ENCODE results near the gene RTP3. TPM values are rescaled to one million over a fixed set of nuclear protein-coding genes. Genes with fewer than 3 reads are reported as not detected.
A peak's percentile ranks its signal among the peaks of the same experiment; 100 is the strongest.

Gene RTP3
- polyA plus RNA-seq, 1 of the 3 experiments (the other 2 are of a cell fraction), result not detected

DNA sequence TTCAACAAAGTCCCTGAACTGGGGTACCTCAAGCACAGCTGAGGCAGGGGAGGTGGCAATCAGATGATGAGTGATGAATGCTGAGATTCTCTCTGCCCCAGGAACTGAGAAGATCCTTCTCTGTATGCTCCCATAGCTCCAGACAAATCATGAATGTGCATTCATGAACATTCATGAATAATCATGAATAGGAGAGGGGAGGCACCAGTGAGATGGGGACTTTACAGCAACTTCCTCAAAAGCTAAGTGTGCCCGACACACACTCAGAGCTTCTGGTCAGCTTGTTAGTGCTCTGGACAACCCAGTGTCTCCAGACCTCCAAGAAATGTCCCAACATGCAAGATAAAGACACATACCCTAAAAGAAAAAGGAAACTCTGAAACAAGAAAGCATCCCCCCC, 44.1 kb downstream of the RTP3 start:
- no peak for DNase-seq
- Histone ChIP-seq H3K4me3 (ENCODE audit: low read depth in 2 of 2, low read length in 1 of 2) (no peak overlapping the region), H3F3A (replicated peaks; ENCODE audit: insufficient read depth) (no peaks in the 10 kb centered on the region), H3K36me3 (replicated peaks in 1 of 2; ENCODE audit: control insufficient read depth in 1 of 2, insufficient read depth in 2 of 2, low read length in 1 of 2) (no peaks in the 10 kb centered on the region), H3K9ac (no peak overlapping the region), H3K4me2 (no peak overlapping the region), H3K27ac (ENCODE audit: low read depth in 2 of 2, low read length in 1 of 2) (no peak overlapping the region), H4K20me1 (ENCODE audit: insufficient read depth) (no peaks in the 10 kb centered on the region), H2AFZ (ENCODE audit: low read depth) (no peak overlapping the region), H3K9me2 (no peaks in the 10 kb centered on the region), H3K27me3 (ENCODE audit: insufficient read depth) (no peaks in the 10 kb centered on the region; the same call in 1 of the 2 replicates), H3K79me2 (ENCODE audit: insufficient read depth) (no peaks in the 10 kb centered on the region), H3K4me1 (ENCODE audit: control insufficient read depth in 1 of 2, insufficient read depth in 2 of 2, low read depth in 1 of 2, low read length in 1 of 2) (peaks cover 0 to 3% of the 10 kb centered on the region in 2 experiments; a peak in 1 of 4 replicates), H3K9me3 (no peaks in the 10 kb centered on the region)
- TF ChIP-seq MEF2A (IDR thresholded peaks at IDR 0.05; ENCODE audit: borderline replicate concordance, low read depth), result no peak
- TF ChIP-seq FOXM1 (IDR thresholded peaks at IDR 0.05; ENCODE audit: low read depth), result no peak
- no peak for TF ChIP-seq RCOR1 (IDR thresholded peaks at IDR 0.05; ENCODE audit: low read length)
- no peak for TF ChIP-seq RAD21 (IDR thresholded peaks at IDR 0.05; ENCODE audit: low read length)
- 89% methylated on average over 1 of the region's 1 CpG for WGBS (ENCODE audit: low lambda C conversion rate)
- POLR2A ChIA-PET, result no interaction called here
- CTCF ChIA-PET, result interaction anchor here (0.7 to 6.0 kb wide), 4 partner anchors 10 to 53 kb away, joined by 3 to 50 read pairs (median 6); no protein-coding TSS in a partner anchor

DNA sequence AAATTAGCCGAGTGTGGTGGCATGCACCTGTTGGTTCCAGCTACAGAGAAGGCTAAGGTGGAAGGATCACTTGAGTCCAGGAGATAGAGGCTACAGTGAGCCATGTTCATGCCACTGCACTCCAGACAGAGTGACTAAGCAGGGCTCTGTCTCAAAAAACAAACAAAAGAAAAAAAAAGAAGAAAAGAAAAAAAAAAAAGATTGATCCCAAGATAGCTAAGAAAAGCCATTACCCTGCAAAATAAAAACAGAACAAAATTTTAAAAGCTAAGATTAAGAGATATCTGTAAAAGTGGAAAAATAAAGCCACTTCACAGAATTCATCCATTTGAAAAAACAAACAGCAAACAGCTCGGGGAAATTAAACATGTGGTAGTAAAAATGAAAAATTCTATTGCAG, 44.6 kb downstream of the RTP3 start:
- no peak for DNase-seq
- H3K9me2 ChIP-seq, result no peaks in the 10 kb centered on the region
- no peaks in the 10 kb centered on the region for H4K20me1 ChIP-seq (ENCODE audit: insufficient read depth)
- no peak overlapping the region for H3K9ac ChIP-seq
- no peaks in the 10 kb centered on the region; the same call in 1 of the 2 replicates for H3K27me3 ChIP-seq (ENCODE audit: insufficient read depth)
- WGBS (ENCODE audit: low lambda C conversion rate), result 50% methylated on average over 2 of the region's 2 CpGs
- H3K4me1 ChIP-seq (ENCODE audit: control insufficient read depth in 1 of 2, insufficient read depth in 2 of 2, low read depth in 1 of 2, low read length in 1 of 2), result peaks cover 0 to 3% of the 10 kb centered on the region in 2 experiments; a peak in 1 of 4 replicates
- peak overlapping the region; percentile 40; the same call in 1 of the 2 replicates for H2AFZ ChIP-seq (ENCODE audit: low read depth)
- H3K9me3 ChIP-seq, result no peaks in the 10 kb centered on the region
- H3F3A ChIP-seq (replicated peaks; ENCODE audit: insufficient read depth), result no peaks in the 10 kb centered on the region
- H3K4me2 ChIP-seq, result no peak overlapping the region
- H3K36me3 ChIP-seq (replicated peaks in 1 of 2; ENCODE audit: control insufficient read depth in 1 of 2, insufficient read depth in 2 of 2, low read length in 1 of 2), result no peaks in the 10 kb centered on the region
- CTCF ChIA-PET, result interaction anchor here (0.9 to 6.0 kb wide), 4 partner anchors 10 to 54 kb away, joined by 4 to 50 read pairs (median 6); no protein-coding TSS in a partner anchor
- TF ChIP-seq NFIC (IDR thresholded peaks at IDR 0.05; ENCODE audit: borderline replicate concordance), result no peak
- TF ChIP-seq, protein P1, sequence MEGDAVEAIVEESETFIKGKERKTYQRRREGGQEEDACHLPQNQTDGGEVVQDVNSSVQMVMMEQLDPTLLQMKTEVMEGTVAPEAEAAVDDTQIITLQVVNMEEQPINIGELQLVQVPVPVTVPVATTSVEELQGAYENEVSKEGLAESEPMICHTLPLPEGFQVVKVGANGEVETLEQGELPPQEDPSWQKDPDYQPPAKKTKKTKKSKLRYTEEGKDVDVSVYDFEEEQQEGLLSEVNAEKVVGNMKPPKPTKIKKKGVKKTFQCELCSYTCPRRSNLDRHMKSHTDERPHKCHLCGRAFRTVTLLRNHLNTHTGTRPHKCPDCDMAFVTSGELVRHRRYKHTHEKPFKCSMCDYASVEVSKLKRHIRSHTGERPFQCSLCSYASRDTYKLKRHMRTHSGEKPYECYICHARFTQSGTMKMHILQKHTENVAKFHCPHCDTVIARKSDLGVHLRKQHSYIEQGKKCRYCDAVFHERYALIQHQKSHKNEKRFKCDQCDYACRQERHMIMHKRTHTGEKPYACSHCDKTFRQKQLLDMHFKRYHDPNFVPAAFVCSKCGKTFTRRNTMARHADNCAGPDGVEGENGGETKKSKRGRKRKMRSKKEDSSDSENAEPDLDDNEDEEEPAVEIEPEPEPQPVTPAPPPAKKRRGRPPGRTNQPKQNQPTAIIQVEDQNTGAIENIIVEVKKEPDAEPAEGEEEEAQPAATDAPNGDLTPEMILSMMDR (IDR thresholded peaks at IDR 0.05), result no peak
- TF ChIP-seq SIN3A (IDR thresholded peaks at IDR 0.05; ENCODE audit: borderline replicate concordance, low read depth, low read length), result no peak
- TF ChIP-seq JUND (IDR thresholded peaks at IDR 0.05), result no peak
- no peak for TF ChIP-seq REST (IDR thresholded peaks at IDR 0.05; ENCODE audit: low read depth, low read length)
- TF ChIP-seq YY1 (IDR thresholded peaks at IDR 0.05; ENCODE audit: low read depth), result no peak
- TF ChIP-seq ELF1 (IDR thresholded peaks at IDR 0.05), result no peak
- no peak for TF ChIP-seq USF1 (IDR thresholded peaks at IDR 0.05; ENCODE audit: borderline replicate concordance, low read depth)
- no peak for TF ChIP-seq TCF12 (IDR thresholded peaks at IDR 0.05)
- H3K27ac ChIP-seq (ENCODE audit: low read depth in 2 of 2, low read length in 1 of 2), result no peak overlapping the region
- H3K4me3 ChIP-seq (ENCODE audit: low read depth in 2 of 2, low read length in 1 of 2), result no peak overlapping the region
- POLR2A ChIA-PET, result no interaction called here
- no peaks in the 10 kb centered on the region for H3K79me2 ChIP-seq (ENCODE audit: insufficient read depth)
